NCI-H2196 (cell line): ENCODE results near the gene UCP2.
A peak's percentile ranks its signal among the peaks of the same experiment; 100 is the strongest.
"Not testable (repeated sequence)": the region's sequence is repeated elsewhere in the genome, so short reads cannot be mapped to it uniquely, and the experiment has no call there.

Source experiments
- DNase-seq: peaks from one replicate; lab custom pipeline; 2025; ENCODE audit not compliant: unreplicated experiment; lab: John Stamatoyannopoulos, UW

UCP2 gene

GRCh38 chr11:73996161-73996747, 13.6 kb upstream of the UCP2 start:
- no peak for DNase-seq

GRCh38 chr11:73995731-73996130, 13.1 kb upstream of the UCP2 start:
- no peak for DNase-seq

- DNase-seq, result no peak
These were observed 12.6 kb upstream of the UCP2 start for GRCh38 chr11:73995247-73995646.

- DNase-seq, result no peak
These were observed 8.9 kb upstream of the UCP2 start for GRCh38 chr11:73991471-73992006.

GRCh38 chr11:73990730-73991129, 8.1 kb upstream of the UCP2 start:
- no peak for DNase-seq

GRCh38 chr11:73989156-73989555, 6.5 kb upstream of the UCP2 start:
- no peak for DNase-seq

GRCh38 chr11:73988227-73988626, 5.6 kb upstream of the UCP2 start:
- no peak for DNase-seq

- not testable (repeated sequence) for DNase-seq
These were observed 3.0 kb upstream of the UCP2 start for GRCh38 chr11:73985661-73986060.

- no peak for DNase-seq
These were observed 1.3 kb upstream of the UCP2 start for GRCh38 chr11:73983741-73984538.

- peak; percentile 99 for DNase-seq
These were observed 522 bp upstream of the UCP2 start for GRCh38 chr11:73982990-73983740.

GRCh38 chr11:73981051-73981805, 1.4 kb downstream of the UCP2 start:
- no peak for DNase-seq

- DNase-seq, result peak; percentile 88
These were observed 2.4 kb downstream of the UCP2 start for GRCh38 chr11:73980001-73980961.

GRCh38 chr11:73978576-73979086, 4.0 kb downstream of the UCP2 start:
- DNase-seq, result no peak

- no peak for DNase-seq
These were observed 4.7 kb downstream of the UCP2 start for GRCh38 chr11:73977856-73978519.

- DNase-seq, result no peak
These were observed 6.0 kb downstream of the UCP2 start for GRCh38 chr11:73976451-73977151.

GRCh38 chr11:73975479-73975757, 7.2 kb downstream of the UCP2 start:
- DNase-seq, result no peak

GRCh38 chr11:73974604-73975478, 7.8 kb downstream of the UCP2 start:
- DNase-seq, result no peak
